GM18951 (cell line): ENCODE data around the gene NCKAP1.
"Not testable (repeated sequence)": the region's sequence is repeated elsewhere in the genome, so short reads cannot be mapped to it uniquely, and the experiment has no call there.

Experiments
- POLR2A ChIP-seq: IDR thresholded peaks from 4 replicates; pipeline ENCODE4 v1.6.1; 2011; ENCODE audit warnings: mild to moderate bottlenecking; ENCODE audit not compliant: insufficient read length, insufficient read depth; ENCODE audit errors: extremely low read depth
- in situ Hi-C: fragments of 300-500 bp; cut with MboI; formaldehyde crosslinking; loops from one replicate; pipeline ENCODE4 v1.12.0; 2022; ENCODE audit warnings: low sequenced_read_pairs, mixed read lengths, inconsistent platforms; ENCODE audit not compliant: unreplicated experiment

Gene NCKAP1

GRCh38 chr2:182890773-182891378 is 147.4 kb downstream of the NCKAP1 start:
- in situ Hi-C loops = no loop called here
- no peak for TF ChIP-seq POLR2A

- TF ChIP-seq POLR2A = no peak
- in situ Hi-C loops = no loop called here
Observed at GRCh38 chr2:182890305-182890704, 148.0 kb downstream of the NCKAP1 start.

DNA sequence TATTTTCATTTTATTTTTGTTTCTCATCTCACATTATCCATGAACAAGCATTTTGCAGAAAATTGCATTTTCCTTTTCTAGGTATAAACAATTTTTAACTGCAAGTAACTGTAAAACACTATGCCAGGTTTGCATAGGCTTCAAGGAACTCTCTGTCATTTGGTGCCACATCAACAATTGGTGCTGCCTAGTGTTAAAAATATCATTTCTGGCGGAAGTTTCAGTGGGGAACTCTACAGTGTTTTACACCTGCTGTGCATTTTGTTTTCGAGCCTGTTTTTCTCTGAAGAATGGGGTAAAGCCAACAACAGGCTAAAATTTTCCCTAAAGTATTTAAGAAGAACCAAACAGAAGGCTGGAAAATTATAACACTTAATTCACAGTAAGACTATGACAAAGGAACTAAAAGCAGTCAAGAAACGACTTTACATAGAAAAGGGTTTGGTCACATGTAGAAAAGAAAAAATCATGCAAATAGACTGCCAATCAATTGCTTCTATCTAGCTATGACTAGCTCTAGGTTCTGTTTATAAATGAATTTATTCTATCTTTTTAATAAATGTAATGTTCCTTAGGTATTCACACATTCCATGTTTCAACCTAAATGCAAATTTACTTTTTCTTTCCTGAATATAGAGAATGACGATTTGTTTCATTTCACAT is 150.4 kb downstream of the NCKAP1 start:
- no peak for TF ChIP-seq POLR2A
- in situ Hi-C loops = no loop called here

- TF ChIP-seq POLR2A = no peak
- in situ Hi-C loops = no loop called here
Observed at GRCh38 chr2:182887093-182887492, 151.2 kb downstream of the NCKAP1 start.

- no peak for TF ChIP-seq POLR2A
- in situ Hi-C loops = no loop called here
Observed at GRCh38 chr2:182885771-182886170, 152.5 kb downstream of the NCKAP1 start.

GRCh38 chr2:182883451-182883850 is 154.8 kb downstream of the NCKAP1 start:
- in situ Hi-C loops = no loop called here
- no peak for TF ChIP-seq POLR2A

GRCh38 chr2:182880100-182880499 is 158.2 kb downstream of the NCKAP1 start:
- in situ Hi-C loops = not testable (repeated sequence)

- in situ Hi-C loops = not testable (repeated sequence)
Observed at GRCh38 chr2:182876653-182877052, 161.6 kb downstream of the NCKAP1 start.

DNA sequence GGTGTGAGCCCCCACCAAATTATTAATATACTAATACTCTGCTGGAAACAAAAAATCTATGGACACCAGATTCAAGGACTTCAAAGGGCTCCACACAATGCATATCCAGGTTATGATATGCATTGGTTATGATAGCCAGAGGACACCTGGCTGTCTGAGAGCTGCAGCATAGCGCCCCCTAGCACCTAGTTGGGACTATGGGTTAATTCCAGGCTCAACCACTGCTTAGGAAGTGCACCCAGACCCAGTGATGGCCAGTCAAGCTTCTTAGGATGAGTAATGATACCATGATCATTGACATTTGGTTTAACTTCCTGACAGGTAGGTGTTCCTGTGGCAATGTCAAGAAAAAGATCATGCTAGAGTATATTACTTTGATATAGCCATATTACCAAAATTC is 168.0 kb downstream of the NCKAP1 start:
- no peak for TF ChIP-seq POLR2A
- in situ Hi-C loops = no loop called here

DNA sequence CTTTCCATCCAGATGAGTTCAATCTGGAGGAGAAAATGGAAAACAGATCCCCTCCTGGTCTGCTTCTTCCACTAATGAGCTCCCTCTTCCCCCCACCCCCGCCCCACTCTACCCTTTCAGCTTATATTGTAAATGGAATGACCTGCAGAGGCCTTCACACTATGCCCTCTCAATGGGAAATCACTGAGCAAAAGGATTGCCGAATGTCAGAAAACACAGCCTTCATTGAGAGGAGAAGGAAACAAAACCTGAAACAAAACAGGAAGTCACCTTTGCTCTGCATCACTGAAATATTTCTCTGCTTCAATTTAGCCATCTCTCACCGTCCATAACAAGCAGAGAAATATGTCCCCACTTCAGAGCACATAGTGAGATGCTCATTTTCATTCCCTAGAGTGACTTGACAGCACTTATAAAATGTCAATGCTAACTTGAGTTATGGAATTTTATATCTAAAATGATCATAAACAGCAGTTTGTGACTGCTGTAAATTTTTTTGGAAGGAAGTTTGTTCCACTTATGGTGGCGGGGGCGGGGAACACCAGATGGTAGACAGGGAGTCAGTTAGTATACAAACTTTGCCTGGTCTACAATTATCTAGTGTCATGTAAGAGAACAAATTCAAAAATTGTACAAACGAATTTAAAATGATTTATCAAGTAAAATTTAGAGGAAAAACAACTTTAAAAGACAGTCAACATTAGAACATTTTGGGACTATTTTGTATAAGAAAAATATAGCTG is 170.0 kb downstream of the NCKAP1 start:
- no peak for TF ChIP-seq POLR2A
- in situ Hi-C loops = no loop called here

DNA sequence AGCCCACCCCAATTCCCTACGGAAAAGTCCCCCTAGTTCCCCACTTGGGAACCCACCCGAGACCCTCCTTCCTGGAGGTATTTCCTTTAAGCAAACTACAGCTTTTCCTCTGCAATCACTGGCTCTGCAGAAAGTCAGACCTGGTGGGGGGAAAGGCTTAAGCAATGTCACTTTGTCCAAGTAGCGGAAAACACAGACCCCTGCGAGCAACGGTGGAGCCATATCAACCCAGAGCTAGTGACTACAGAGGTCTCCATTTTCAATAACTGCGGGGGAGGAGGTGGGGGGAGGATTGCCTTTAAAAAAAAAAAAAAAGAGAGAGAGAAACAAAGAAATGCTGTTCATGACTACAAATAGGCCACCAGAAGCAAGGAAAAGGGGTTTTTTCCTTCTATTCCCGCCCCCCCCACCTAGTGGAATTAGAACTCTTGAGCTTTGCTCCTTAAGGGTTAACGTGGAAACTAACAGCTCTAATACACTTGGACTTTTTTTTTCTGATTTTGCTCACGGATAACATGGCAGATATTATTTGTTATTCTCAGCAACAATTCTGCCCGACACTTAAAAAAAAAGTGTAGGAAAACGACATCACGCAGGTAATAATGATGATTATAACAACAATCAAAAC is 170.7 kb downstream of the NCKAP1 start:
- no peak for TF ChIP-seq POLR2A
- in situ Hi-C loops = no loop called here

- no peak for TF ChIP-seq POLR2A
- in situ Hi-C loops = no loop called here
Observed at GRCh38 chr2:182866461-182867406, 171.5 kb downstream of the NCKAP1 start, which contains the start of gene FRZB. Gene FRZB (minus strand): TSS chr2:182866637. CDS start chr2:182866552, 85 bp downstream.

GRCh38 chr2:182866095-182866460 is 172.2 kb downstream of the NCKAP1 start:
- no peak for TF ChIP-seq POLR2A
- in situ Hi-C loops = no loop called here
